Transverse colon (tissue), 4 donors: ENCODE measurements around the gene RTKN2. TPM values are rescaled to one million over a fixed set of nuclear protein-coding genes. Genes with fewer than 3 reads are reported as not detected.

Source experiments
- DNase-seq: peaks from one replicate; pipeline ENCODE4 v3.0.0-alpha.2; 2019
- H3K27ac ChIP-seq, 4 donors: fragments of 200-600 bp; sonication (generic); 2 replicates each; pipeline ENCODE4 v1.5.1; 2016 to 2018; ENCODE audit warnings: inconsistent platforms in 4 of 4
- H3K27me3 ChIP-seq: fragments of 200-600 bp; sonication (generic); 2 replicates; pipeline ENCODE4 v1.5.1; 2017; ENCODE audit warnings: inconsistent platforms
- H3K36me3 ChIP-seq, 4 donors: fragments of 200-600 bp; sonication (generic); 2 replicates each; pipeline ENCODE4 v1.5.1; 2017 to 2019; ENCODE audit warnings: inconsistent platforms in 4 of 4
- H3K4me1 ChIP-seq, 4 donors: fragments of 200-600 bp; sonication (generic); 2 replicates each; pipeline ENCODE4 v1.5.1; 2017 to 2020; ENCODE audit warnings: inconsistent platforms in 4 of 4
- H3K4me3 ChIP-seq, 4 donors: fragments of 200-600 bp; sonication (generic); 1 replicate in 1 of 4; 2 replicates in 3 of 4; pipeline versions ENCODE4 v1.5.1 to v1.6.1; 2017 to 2019; ENCODE audit warnings: inconsistent platforms in 4 of 4
- H3K9me3 ChIP-seq, 2 donors: fragments of 200-600 bp; sonication (generic); 2 replicates each; pipeline ENCODE4 v1.5.1; 2017 to 2019; ENCODE audit warnings: inconsistent platforms in 2 of 2
- EP300 ChIP-seq: sonication (generic); formaldehyde crosslinking; IDR thresholded peaks from one replicate; pipeline ENCODE4 v1.6.1; 2017; ENCODE audit warnings: antibody characterized with exemption, low read depth
- POLR2A ChIP-seq: fragments of 450-650 bp; IDR thresholded peaks from one replicate; pipeline ENCODE4 v1.6.1; 2016; ENCODE audit warnings: antibody characterized with exemption, mild to moderate bottlenecking, moderate library complexity
- POLR2AphosphoS5 ChIP-seq, 3 donors: sonication (generic); formaldehyde crosslinking; IDR thresholded peaks; one replicate each; pipeline ENCODE4 v1.6.1; 2016; ENCODE audit warnings: antibody characterized with exemption in 3 of 3
- WGBS, 2 donors: methylation state at CpG; one replicate each; pipeline ENCODE4 v1.1.5; 2018; ENCODE audit warnings: low coverage in 1 of 2; 5-methylcytosine and 5-hydroxymethylcytosine counted together
- in situ Hi-C, 4 donors: fragments of 200-750 bp; cut with MboI; loops; one replicate each; pipeline versions ENCODE4 v1.15.0 to v1.15.1; 2017; ENCODE audit warnings: low sequenced_read_pairs in 3 of 4, low pct_ligation_motif_present in 1 of 4, low pct_unique_long_range_greater_than_20kb in 1 of 4
- intact Hi-C: fragments of 100-400 bp; cut with DNase I; formaldehyde crosslinking; loops from one replicate; pipeline ENCODE4 v1.15.1; 2023; ENCODE audit warnings: low total_unique reads
- total RNA-seq, 4 donors: library from RNA; depleted of rRNA; stranded (reverse); fragments of >200 nt; gene quantifications; one replicate each; pipeline ENCODE4 v1.1.0, GENCODE V29; 2016
- TF ChIP-seq, protein P1 (sequence below), 5 experiments: fragments of 200-600 bp in 3 of 5; fragments of 450-650 bp in 2 of 5; sonication (generic) in 3 of 5; IDR thresholded peaks; 1 replicate in 2 of 5; 2 replicates in 3 of 5; pipeline ENCODE4 v1.5.1; 2016 to 2017; ENCODE audit warnings: antibody characterized with exemption in 5 of 5, inconsistent platforms in 3 of 5, mild to moderate bottlenecking in 2 of 5, moderate library complexity in 1 of 5

Gene RTKN2
- total RNA-seq, 4 donors from 2014 or later: under 0.01 to 2.7 (median 0.68) TPM; not detected in 1

- H3K4me1 ChIP-seq: peaks cover 0 to 16% (median 5%) of the 10 kb centered on the region in 4 donors
- WGBS, 2 donors: 81 to 100% methylated on average over 1 of the region's 1 CpG
- H3K27me3 ChIP-seq: no peaks in the 10 kb centered on the region
- DNase-seq: no peak
- H3K27ac ChIP-seq: no peak overlapping the region
- no peaks in the 10 kb centered on the region for H3K36me3 ChIP-seq
- peaks cover 6 to 11% of the 10 kb centered on the region in 2 donors for H3K9me3 ChIP-seq
- no peak overlapping the region for H3K4me3 ChIP-seq
- intact Hi-C loops: no loop called here
- in situ Hi-C loops: no loop called here
- TF ChIP-seq POLR2A: no peak
- TF ChIP-seq POLR2AphosphoS5 (IDR thresholded peaks at IDR 0.05): no peak
- TF ChIP-seq, protein P1, sequence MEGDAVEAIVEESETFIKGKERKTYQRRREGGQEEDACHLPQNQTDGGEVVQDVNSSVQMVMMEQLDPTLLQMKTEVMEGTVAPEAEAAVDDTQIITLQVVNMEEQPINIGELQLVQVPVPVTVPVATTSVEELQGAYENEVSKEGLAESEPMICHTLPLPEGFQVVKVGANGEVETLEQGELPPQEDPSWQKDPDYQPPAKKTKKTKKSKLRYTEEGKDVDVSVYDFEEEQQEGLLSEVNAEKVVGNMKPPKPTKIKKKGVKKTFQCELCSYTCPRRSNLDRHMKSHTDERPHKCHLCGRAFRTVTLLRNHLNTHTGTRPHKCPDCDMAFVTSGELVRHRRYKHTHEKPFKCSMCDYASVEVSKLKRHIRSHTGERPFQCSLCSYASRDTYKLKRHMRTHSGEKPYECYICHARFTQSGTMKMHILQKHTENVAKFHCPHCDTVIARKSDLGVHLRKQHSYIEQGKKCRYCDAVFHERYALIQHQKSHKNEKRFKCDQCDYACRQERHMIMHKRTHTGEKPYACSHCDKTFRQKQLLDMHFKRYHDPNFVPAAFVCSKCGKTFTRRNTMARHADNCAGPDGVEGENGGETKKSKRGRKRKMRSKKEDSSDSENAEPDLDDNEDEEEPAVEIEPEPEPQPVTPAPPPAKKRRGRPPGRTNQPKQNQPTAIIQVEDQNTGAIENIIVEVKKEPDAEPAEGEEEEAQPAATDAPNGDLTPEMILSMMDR (IDR thresholded peaks at IDR 0.05): no peak
These were observed 97.9 kb downstream of the RTKN2 start for GRCh38 chr10:62170732-62171131.

DNA sequence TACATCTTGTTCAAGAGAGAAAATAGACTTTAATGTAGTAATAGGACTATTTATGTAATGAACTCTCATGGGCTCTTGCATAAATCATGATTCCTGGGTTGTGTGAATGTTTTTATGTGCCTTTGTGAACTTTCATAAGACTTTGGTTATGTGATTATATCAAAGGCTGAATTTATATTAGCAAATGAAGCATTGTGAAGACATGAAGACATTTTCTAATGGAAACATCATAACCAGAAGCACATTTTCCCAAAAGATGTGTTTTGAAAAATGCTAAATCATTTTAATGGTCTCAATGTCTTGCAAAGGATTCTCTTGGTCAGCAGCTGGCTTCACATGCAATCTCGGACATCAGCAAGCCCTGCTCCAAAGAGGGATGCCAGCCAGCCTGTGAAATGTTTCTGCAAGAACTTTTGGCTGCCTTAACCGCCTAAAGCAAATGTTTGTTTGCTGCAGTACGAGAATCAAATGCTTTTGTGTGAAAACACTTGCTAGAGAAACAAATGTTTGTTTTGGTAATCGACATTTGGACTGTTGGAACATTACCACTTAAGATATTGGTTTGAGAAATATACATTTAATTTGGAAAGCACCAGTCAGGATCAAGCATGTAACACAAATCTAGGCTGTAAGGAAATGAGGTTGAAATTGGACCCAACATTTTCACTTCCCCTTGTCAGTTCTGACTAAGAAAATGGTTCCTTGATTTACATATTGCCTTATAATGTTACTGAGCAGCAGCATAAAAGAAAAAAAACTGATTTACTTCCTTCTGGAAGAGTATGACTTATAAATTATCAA lies 102.1 kb downstream of the RTKN2 start:
- in situ Hi-C loops: no loop called here
- Histone ChIP-seq H3K27me3 (no peaks in the 10 kb centered on the region), H3K9me3 (no peaks in the 10 kb centered on the region), H3K27ac (peak overlapping the region in 1 of 4 donors; percentile 49), H3K4me3 (no peak overlapping the region), H3K36me3 (no peaks in the 10 kb centered on the region), H3K4me1 (peaks cover 0 to 16% (median 5%) of the 10 kb centered on the region in 4 donors)
- intact Hi-C loops: no loop called here
- TF ChIP-seq POLR2A: no peak
- TF ChIP-seq POLR2AphosphoS5 (IDR thresholded peaks at IDR 0.05): no peak
- TF ChIP-seq EP300: no peak
- TF ChIP-seq, protein P1 (IDR thresholded peaks at IDR 0.05): no peak
- peak; percentile 15 for DNase-seq
- WGBS, 2 donors: 7 to 38% methylated on average over 4 of the region's 4 CpGs

DNA sequence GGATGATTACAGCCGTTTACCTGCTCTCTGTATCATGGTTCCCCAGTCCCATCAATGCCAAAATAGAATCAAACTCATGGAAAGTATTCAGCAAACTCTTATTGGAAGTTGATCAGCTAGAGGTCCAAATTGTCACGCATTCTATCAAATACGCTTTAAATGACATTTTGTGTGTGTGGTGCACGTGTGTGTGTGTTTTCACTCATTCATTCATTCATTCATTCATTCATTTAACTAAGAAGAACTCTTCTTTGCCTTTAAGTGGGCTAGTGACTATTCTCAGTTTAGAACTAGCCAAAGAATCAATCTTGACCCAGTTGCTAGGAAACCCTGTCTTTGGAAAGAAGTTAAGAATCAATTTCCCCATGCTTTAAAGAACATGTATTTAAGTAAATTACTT lies 102.8 kb downstream of the RTKN2 start:
- Histone ChIP-seq H3K4me1 (peaks cover 0 to 16% (median 5%) of the 10 kb centered on the region in 4 donors), H3K27me3 (no peaks in the 10 kb centered on the region), H3K4me3 (no peak overlapping the region), H3K36me3 (no peaks in the 10 kb centered on the region), H3K27ac (peak overlapping the region in 1 of 4 donors; percentile 49), H3K9me3 (no peaks in the 10 kb centered on the region)
- intact Hi-C loops: no loop called here
- in situ Hi-C loops: no loop called here
- WGBS, 2 donors: 86 to 93% methylated on average over 3 to 4 of the region's 4 CpGs
- DNase-seq: no peak
- TF ChIP-seq POLR2A (no peak), POLR2AphosphoS5 (IDR thresholded peaks at IDR 0.05) (no peak), EP300 (no peak)

DNA sequence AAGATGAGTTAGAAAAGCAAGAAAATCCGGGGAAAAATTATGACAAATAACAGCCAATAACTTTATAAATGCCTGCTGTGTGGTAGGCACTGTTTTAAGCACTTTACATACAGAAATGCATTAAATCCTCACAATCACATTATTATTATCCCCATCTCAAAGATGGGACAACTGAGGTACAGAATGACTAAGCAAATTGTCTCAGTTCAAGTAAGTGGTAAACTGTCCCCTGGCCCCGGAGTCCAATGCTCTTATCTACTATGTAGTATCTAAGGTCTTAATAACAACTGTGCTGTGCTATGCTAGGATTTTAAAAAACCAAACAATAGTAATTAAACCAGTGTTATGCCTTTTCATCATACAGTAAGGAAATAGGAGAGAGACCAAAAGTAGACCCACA lies 105.6 kb downstream of the RTKN2 start:
- Histone ChIP-seq H3K4me3 (no peak overlapping the region), H3K36me3 (no peaks in the 10 kb centered on the region), H3K9me3 (no peaks in the 10 kb centered on the region), H3K27ac (no peak overlapping the region), H3K4me1 (peaks cover 0 to 16% (median 5%) of the 10 kb centered on the region in 4 donors), H3K27me3 (no peaks in the 10 kb centered on the region)
- in situ Hi-C loops (no loop called here), intact Hi-C loops (loop anchor here (5.0 kb wide), 1 partner anchor 1339 kb away; no protein-coding TSS in a partner anchor)
- no peak for TF ChIP-seq EP300
- TF ChIP-seq POLR2A: no peak
- no peak for TF ChIP-seq POLR2AphosphoS5 (IDR thresholded peaks at IDR 0.05)
- TF ChIP-seq, protein P1 (IDR thresholded peaks at IDR 0.05): no peak
- no peak for DNase-seq
- 83 to 88% methylated on average over 2 of the region's 2 CpGs for WGBS, 2 donors
